GM19467 (cell line): Measurements from ENCODE around the gene KRTAP1-4.
"Not testable (repeated sequence)": the region's sequence is repeated elsewhere in the genome, so short reads cannot be mapped to it uniquely, and the experiment has no call there.

Experiments
- ATAC-seq: cut with Tn5 transposase; IDR thresholded peaks from one replicate; pipeline ENCODE4 v1.9.1; 2021; ENCODE audit warnings: mild to moderate bottlenecking, moderate library complexity; ENCODE audit not compliant: unreplicated experiment

The KRTAP1-4 gene

GRCh38 chr17:41029633-41030245 is at the start of gene KRTAP1-4:
TSS of gene KRTAP1-4 (minus strand) at chr17:41030195. CDS start at chr17:41030078, 117 bp downstream.
- ATAC-seq = no peak

GRCh38 chr17:41076788-41077187 is 46.8 kb upstream of the KRTAP1-4 start:
- ATAC-seq = no peak

DNA sequence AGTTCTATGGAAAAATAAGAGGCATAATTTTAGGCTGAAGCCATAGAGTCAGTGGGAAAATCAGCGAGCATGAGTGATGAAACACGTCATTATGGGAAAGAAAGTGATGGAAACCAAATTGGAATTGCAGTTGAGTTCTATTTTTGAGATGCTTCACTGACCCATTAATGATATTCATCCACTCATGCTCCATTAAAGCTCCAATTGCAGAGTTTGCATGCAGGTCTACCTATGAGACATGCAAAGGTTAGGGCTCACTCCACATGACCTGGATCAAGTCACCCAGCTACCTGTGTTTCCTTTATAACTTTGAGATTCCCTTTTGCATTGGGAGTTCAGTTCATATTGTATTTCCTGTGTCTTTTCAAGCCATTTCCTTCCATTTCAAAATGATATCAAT is 43.7 kb upstream of the KRTAP1-4 start:
- no peak for ATAC-seq

GRCh38 chr17:41071606-41072360 is 41.8 kb upstream of the KRTAP1-4 start:
- ATAC-seq = no peak

DNA sequence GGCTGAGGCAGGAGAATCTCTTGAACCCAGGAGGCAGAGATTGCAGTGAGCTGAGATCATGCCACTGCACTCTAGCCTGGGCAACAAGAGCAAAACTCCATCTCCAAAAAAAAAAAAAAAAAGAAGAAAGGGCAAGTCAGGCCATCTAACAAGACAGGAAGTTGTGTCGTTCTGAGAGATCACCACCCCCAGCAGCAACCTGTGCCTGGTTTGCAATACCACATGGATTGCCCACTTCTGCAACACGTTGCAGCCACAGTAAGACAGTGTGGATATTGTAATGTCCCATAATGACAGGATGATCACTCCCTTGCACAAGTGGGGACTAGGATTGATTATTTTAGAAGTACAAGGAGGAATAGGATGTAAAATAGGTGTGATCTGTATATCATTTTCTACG is 39.0 kb upstream of the KRTAP1-4 start:
- ATAC-seq = no peak

DNA sequence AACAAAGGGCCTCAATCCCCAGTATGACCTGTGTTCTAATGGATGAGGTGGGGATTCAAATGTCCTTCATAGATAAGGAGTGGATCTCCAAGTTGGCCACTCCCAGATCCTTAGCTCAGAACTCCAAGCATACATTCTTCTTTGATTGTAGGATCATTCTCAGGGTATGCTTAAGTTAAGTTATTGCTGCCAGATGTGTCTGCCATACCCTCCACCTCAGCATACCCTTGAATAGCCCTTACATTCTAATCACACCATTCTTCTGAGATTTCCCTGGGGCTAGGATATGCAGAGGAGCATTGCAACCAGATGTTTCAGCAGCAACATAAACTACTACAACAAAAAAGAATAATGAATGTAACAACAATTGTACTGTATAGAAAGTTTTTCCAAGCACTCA is 37.3 kb upstream of the KRTAP1-4 start:
- ATAC-seq = no peak

DNA sequence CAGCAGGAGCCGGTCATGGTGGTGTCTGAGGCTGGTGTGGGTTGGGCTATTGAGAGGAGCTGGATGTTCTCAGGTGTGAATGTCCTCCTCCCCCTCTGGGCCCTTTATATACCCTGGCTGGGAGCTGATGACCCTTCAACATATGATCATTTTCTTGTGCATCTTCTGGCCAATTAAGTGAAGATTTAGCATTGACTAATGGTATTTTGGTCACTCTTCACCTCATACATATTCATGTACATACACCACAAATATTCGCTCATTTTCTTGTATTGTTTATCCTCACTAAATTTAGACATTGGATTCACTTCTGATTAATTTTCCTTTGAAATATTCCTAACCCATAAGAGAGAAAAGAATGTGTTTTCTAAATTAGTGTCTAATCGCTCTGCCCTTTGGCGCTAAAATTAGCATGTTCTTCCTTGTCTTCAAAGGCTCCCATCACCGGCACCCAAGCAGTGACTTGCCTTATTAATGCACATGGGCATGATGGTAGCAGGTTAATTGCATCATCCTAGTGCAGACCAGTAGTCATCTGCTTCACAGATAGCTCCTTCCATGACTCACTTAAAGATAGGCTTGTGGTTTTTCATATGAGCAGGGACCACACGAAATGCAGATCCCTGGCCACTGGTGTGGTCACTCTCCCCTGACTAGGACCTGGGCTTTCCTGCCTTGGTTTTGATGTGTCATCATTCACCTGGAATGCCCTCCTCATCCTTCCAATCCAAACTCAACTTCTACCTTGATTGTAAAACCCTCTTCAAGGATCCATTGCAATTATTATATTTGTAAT is 36.0 kb upstream of the KRTAP1-4 start, which contains the start of gene KRTAP2-4:
Gene KRTAP2-4 (minus strand): TSS at position 51 of the 796 bp plus-strand sequence. CDS start 34 bp downstream, at position 17.
- no peak for ATAC-seq

DNA sequence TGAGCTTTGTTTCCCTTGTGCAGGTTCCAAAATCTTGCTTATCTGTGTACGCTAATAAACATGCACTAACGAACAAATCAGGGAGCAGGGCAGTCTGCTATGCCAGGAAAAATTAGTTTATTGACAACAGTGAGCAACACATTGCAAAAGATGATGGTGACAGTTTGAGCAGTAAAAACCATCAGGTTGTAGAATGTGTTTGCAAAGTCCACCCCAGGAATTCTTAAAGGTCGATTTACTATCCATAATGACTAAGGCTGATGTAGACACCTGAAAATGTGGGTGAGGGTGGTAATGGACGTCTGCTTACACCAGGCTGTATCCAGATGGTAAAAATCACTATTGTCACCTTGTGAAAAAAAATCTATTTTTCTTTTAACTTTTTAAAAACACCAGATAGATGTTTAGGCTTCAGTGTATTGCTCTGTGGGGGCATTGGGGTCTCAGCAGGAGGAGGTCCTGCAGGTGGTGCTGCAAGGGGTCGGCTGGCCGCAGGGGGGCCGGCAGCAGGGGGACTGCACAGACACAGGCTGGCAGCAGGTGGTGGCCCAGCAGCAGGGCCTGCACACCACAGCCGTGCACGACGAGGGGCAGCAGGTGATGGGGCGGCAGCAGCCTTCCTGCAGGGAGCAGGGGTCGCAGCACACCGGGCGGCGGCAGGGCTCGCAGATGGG is 35.2 kb upstream of the KRTAP1-4 start:
- ATAC-seq = not testable (repeated sequence)

- no peak for ATAC-seq
These were observed 34.3 kb upstream of the KRTAP1-4 start for GRCh38 chr17:41064301-41064700.

DNA sequence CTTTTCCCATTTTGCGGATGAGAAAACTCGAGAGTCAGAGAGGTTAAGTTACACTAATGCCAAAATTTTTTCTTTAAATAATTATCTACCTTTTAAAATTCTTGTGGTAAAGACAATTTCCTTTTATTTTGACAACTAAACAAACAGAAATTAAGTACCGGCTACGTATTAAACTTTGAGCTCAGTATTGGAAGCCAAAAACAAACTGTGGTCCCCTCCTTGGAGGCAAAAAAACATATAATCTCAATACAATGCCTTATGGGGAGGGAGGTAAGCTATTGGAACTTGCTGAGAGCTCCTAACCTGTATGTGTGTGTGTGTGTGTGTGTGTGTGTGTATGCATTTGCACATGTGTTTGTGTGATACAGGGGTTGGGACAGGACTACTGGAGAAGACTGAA is 33.5 kb upstream of the KRTAP1-4 start:
- no peak for ATAC-seq

GRCh38 chr17:41061964-41062363 is 32.0 kb upstream of the KRTAP1-4 start:
- no peak for ATAC-seq

GRCh38 chr17:41060052-41060604 is 30.1 kb upstream of the KRTAP1-4 start, which contains the start of gene KRTAP2-3:
TSS of gene KRTAP2-3 (minus strand) at chr17:41060114. CDS start at chr17:41060050, 64 bp downstream.
- ATAC-seq = no peak

DNA sequence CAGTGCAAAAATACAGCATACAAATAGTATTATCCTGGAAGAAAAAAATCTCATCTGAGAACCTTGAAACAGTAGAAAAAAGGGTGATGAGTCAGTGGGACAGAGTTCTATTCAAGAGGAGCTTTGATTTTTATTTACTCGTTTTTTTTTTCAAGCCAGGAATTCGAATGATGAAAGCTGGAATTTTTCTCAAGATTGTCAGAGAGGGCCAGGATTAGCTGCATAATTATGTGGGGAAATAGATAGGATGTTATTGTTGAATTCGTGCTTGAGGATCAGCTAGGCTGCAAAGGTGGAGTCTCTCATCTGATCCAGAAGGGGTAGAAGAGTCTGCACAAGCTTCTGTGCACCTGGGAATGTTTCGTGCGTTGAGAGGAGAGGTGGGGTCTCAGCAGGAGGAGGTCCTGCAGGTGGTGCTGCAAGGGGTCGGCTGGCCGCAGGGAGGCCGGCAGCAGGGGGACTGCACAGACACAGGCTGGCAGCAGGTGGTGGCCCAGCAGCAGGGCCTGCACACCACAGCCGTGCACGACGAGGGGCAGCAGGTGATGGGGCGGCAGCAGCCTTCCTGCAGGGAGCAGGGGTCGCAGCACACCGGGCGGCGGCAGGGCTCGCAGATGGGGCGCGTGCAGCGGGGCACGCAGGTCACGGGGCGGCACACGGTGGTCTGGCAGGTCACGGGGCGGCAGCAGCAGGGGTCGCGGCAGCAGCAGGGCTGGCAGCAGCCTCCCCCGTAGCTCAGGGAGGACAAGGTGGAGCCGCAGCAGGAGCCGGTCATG is 29.5 kb upstream of the KRTAP1-4 start:
- not testable (repeated sequence) for ATAC-seq

GRCh38 chr17:41058741-41059140 is 28.7 kb upstream of the KRTAP1-4 start:
- no peak for ATAC-seq

- ATAC-seq = no peak
These were observed 27.6 kb upstream of the KRTAP1-4 start for GRCh38 chr17:41057547-41057946.

- not testable (repeated sequence) for ATAC-seq
These were observed 25.1 kb upstream of the KRTAP1-4 start, which contains the start of gene KRTAP2-2 for GRCh38 chr17:41055130-41055529. TSS of gene KRTAP2-2 (minus strand) at chr17:41055230. CDS start at chr17:41055211, 19 bp downstream.

- not testable (repeated sequence) for ATAC-seq
These were observed 24.6 kb upstream of the KRTAP1-4 start for GRCh38 chr17:41054556-41054955.

DNA sequence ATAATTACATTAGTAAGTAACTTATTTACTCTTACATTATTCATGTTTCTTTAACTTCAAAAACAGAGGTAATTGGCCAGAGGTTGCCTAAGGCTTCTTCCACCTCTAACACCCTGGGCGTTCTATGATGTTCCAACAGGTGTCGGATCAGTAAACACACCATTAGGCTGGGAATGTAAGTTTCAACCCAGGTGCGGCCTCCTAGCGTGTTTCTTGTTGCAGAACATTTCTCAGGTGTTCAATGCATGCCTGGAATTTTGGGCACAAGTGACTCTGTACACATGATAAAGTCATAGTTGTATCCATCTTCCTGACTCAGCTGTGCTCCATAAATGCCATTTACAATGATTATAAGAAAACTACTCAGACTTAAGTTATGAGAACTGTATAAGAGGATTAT is 24.0 kb upstream of the KRTAP1-4 start:
- no peak for ATAC-seq

- no peak for ATAC-seq
These were observed 22.6 kb upstream of the KRTAP1-4 start for GRCh38 chr17:41052566-41052965.

- ATAC-seq = no peak
These were observed 19.1 kb upstream of the KRTAP1-4 start for GRCh38 chr17:41049110-41049509.
